HG02852 (cell line): Measurements from ENCODE around the gene RAMP1.
"Not testable (repeated sequence)": the region's sequence is repeated elsewhere in the genome, so short reads cannot be mapped to it uniquely, and the experiment has no call there.

ENCODE experiments used
- ATAC-seq: cut with Tn5 transposase; IDR thresholded peaks from one replicate; pipeline ENCODE4 v1.9.1; 2021; ENCODE audit warnings: mild to moderate bottlenecking, moderate library complexity; ENCODE audit not compliant: unreplicated experiment

RAMP1 gene

DNA sequence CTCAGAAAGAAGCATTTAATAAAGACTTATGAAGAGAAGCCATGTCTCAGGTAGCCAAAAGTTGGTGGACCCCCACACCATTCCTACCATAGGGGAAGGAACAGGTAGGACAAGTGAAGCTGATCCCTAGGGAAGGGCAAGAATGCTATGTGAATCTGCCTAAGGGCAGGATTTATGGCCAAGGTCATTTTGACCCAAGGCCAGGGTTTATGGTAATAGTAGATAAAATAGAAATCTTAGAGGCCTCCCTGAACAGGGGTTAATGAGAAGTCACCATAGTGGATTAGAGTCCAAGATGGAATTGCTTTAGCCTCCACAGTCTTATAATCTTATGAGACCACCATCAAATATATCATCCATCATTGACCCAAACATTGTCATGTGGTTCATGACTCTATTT lies 81.4 kb downstream of the RAMP1 start:
- no peak for ATAC-seq

DNA sequence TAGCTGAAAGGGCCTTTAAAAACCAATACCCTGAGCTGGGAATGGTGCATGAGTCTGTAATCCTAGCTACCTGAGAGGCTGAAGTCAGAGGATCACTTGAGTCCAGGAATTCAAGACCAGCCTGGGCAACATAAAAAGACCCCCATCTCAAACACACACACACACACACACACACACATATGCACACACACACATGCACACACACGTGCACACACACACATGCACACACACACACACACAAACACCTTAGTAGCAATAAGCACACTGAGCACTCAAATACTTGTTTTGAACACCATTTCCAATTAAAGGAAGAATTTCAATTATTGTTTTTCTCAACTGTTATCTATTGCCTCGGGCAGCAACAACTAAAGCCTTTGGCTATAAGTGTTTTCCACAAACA lies 81.8 kb downstream of the RAMP1 start:
- ATAC-seq: no peak

DNA sequence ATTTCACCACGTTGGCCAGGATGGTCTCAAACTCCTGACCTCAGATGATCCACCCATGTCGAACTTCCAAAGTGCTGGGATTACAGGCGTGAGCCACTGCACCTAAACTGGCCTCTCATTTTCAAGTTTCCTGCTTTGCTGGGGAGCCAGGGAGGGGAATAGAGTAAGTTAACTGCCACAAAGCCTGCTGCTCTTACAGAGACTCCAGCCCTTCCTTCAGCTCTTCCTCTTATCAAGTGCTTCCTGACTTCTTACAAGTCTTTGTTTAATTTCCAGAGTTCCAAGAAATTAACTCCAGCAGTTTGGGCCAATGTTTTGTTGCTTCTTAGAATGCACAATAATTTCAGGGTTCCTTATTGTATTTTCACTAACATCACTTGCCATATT lies 83.1 kb downstream of the RAMP1 start:
- ATAC-seq: no peak

DNA sequence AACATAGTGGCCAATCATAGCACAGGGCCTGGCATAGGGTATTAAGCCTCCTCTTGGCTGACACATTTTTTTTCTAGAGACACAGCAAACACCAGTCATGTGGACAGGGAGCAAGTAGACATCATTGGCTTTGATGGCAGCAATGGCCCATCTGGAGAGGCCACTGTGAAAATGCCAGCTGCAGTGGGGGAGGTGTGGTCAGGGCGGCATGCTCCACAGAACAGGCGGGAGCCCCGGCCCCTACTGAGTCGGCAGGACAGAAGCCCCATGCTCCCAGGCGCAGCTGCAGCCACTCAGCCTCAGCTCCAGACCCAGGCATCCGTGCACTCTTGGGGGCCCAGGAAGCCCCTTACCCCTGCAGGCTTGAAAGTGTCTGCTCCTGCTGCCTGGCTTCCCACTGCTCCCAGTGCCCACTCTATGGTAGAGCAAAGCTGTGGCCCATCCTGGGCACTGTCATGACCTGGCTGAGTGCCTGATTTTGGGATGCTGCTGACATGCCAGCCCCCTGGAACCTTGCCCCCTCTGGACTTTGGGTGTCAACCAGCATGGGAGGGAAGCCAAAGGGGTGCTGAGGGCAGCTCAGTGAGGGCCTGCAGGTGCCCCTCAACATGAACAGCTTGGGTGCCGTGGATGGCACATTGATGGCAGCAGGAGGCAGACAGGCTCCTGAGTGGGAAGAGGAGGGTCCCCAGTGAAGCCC lies 84.1 kb downstream of the RAMP1 start:
- no peak for ATAC-seq

DNA sequence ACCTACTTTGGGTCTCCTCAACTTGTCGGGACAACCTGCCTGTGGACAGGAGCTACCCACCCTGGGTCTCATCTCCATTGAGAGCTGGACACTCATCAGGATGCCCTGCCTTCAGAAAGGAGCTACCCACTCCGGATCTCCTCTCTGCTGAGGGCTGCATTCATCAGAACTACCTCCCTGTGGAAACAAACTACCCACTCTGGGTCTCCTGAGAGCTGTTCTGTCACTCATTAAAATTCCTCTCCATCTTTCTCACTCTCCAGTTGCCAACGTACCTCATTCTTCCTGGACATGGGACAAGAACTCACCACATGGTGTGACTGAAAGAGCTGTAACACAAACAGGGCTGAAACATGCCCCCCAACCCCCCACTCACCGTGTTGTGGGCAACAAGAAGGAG lies 84.9 kb downstream of the RAMP1 start:
- ATAC-seq: no peak

DNA sequence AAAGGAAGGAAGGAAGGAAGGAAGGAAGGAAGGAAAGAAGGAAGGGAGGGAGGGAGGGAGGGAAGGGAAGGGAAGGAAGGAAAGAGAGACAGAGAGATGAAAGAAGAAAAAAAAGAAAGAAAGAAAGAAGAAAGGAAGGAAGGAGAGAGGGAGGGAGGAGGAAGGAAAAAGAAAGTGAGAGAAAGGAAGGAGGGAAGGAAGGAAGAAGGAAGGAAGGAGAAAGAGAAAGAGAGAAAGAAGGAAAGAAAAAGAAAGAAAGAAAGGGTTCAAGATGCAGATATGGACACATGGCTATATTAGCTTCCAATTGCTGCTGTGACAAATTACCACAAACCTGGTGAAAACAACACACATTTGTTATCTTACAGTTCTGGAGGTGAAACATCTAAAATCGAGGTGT lies 87.0 kb downstream of the RAMP1 start:
- ATAC-seq: no peak

DNA sequence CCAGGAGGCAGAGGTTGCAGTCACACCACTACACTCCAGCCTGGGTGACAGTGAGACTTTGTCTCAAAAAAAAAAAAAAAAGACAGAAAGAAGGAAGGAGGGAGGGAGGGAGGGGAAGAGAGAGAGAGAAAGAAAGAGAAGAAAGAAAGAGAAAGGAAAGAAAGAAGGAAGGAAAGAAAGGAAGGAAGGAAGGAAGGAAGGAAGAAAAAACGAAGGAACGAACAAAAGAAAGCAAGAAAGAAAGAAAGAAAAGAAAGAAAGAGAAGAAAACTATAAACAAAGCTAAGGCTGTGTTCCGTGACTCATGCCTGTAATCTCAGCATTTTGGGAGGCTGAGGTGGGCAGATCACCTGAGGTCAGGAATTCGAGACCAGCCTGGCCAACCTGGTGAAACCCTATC lies 91.9 kb downstream of the RAMP1 start:
- not testable (repeated sequence) for ATAC-seq

DNA sequence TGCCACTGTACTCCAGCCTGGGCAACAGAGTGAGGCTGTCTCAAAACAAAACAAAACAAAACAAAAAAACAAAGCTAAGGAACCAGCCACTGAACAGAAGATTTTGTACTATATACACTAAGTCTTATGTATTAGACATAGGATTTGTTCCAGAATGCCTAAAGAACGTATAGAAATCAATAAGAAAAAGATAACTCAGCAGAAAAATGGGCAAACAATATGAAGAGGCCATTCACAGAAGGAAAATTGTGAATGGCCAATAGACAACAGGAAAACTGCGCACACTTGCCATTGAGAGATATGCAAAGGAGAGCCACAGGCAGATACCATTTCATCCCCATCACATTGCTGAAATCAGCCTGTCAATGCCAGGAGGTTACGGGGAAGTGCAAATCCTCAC lies 92.5 kb downstream of the RAMP1 start:
- no peak for ATAC-seq

DNA sequence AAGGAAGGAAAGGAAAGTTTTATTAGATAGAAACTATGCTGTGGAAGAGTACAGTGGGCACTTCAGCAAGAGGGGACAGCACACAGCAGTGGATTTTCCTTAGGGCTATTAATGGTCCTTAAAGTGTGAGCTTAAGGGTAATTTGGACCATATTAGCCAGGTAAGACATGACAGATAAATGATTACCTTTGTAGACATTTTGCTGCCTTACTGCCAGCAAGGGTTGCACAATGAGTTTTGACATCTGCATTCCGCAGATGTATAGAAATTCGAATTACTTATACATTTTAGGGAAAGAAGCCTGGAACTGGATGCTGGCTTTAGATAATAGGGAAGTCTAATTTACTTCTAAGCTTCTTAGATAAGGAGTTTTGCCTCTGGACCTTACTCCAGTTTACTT lies 93.4 kb downstream of the RAMP1 start:
- ATAC-seq: no peak

DNA sequence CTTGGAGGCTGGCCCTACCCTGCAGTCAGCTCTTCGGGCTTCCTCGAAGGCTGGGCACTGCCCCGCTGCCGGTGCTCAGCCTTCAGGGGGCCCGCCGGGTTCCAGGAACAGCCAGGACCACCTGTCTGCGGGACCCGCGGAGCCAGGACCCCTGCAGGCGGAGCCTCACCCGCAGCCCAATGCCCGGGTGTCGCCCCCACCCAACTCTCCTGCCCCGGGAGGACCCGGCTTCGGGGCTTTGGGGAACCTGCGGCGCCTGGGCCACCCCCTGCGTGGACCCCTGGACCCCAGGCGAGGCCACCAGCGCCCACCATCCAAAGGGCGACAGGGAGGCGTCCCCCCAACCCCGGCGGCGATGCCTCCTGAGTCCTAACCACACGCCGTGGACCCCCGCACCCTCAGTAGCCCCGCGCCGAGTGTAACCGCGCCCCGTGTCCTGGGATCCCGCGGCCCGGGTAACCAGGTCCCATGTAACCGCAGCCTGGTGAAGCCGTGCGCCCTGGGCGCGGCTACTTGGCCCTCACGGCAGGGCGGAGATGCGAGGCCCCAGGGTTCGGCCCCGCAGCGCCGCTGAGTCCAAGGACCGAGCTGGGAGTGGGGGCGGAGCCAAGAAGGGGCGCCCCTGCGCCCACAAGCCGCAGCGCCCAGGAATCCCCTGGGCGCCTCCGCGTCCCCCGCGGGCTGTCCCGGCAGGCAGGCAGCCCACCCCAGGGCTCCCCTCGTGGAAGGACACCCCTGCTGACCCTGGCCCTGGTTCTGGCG lies 96.4 kb downstream of the RAMP1 start:
- no peak for ATAC-seq

DNA sequence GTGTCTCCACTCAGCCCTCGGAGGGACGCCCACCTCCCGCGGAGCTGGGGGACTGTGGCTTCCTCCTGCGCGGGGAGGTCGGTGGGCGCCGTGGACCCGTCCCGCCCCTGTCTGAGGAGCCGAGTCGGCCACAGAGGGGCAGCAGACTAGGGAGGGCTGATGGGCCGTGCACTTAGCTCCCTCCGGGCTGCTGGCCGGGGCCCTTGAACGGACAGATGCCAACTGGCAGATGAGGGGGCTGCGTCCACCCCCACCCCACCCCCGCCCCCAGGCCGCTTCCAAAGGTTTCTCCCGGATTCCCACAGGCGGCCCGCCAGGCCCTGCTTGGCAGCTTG lies 96.9 kb downstream of the RAMP1 start:
- ATAC-seq: no peak

DNA sequence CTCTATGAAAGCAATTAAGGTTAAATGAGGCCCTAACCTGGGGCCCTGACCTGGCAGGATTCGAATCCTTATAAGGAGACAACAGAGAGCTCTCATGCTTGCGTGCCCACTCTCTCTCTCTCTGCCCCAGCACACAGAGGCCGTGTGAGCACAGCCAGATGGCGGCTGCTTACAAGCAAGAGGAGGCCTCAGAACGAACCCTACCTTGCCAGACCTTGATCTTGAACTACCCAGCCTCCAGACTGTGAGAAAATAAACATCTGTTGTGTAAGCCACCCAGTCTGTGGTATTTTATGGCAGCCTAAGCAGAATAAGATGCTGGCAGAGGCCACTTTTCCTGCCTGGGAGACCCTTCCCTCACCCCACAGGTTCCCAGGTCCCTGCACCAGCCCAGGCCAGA lies 102.2 kb downstream of the RAMP1 start:
- ATAC-seq: no peak
